Measurements from ENCODE around the gene SLC35E1.

Gene SLC35E1

GRCh38 chr19:16595097-16595496 lies 22.9 kb upstream of the SLC35E1 start:
- Histone ChIP-seq H3K4me3 (ENCODE audit: low read depth, low read length) (no peak overlapping the region), H3K4me1 (ENCODE audit: control insufficient read depth, insufficient read depth, low read length) (peaks cover 7% of the 10 kb centered on the region), H3K9ac (ENCODE audit: low read depth, low read length) (no peak overlapping the region), H3K27me3 (ENCODE audit: control insufficient read depth, insufficient read depth, low read length) (no peaks in the 10 kb centered on the region), H3K9me3 (ENCODE audit: control insufficient read depth, insufficient read depth, low read length) (no peaks in the 10 kb centered on the region), H3K36me3 (ENCODE audit: control insufficient read depth, insufficient read depth, low read length) (no peaks in the 10 kb centered on the region)

DNA sequence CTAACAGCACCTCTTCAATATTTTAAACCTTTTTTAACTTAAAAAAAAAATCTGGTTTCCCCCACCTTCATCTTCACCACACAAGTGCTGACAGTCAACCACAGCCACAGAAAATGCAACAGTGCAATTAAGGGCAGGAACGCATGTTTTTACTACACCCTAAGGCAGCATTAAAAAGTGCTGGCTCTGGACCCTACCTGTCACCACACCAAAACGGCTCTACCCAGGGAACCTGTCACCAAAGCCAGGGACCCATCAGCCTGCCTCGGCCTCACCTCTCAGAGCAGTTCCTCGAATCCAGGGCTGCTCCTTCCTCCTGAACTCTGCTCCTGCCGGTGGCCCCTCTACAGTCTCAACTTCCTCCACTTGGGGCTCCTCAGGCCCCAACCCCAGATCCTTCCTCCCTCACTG lies 22.5 kb upstream of the SLC35E1 start:
- no peak overlapping the region for H3K9ac ChIP-seq (ENCODE audit: low read depth, low read length)
- H3K4me1 ChIP-seq (ENCODE audit: control insufficient read depth, insufficient read depth, low read length) = peaks cover 7% of the 10 kb centered on the region
- H3K4me3 ChIP-seq (ENCODE audit: low read depth, low read length) = no peak overlapping the region
- H3K27me3 ChIP-seq (ENCODE audit: control insufficient read depth, insufficient read depth, low read length) = no peaks in the 10 kb centered on the region
- no peaks in the 10 kb centered on the region for H3K9me3 ChIP-seq (ENCODE audit: control insufficient read depth, insufficient read depth, low read length)
- H3K36me3 ChIP-seq (ENCODE audit: control insufficient read depth, insufficient read depth, low read length) = no peaks in the 10 kb centered on the region

GRCh38 chr19:16594131-16594586 lies 21.9 kb upstream of the SLC35E1 start:
- no peaks in the 10 kb centered on the region for H3K9me3 ChIP-seq (ENCODE audit: control insufficient read depth, insufficient read depth, low read length)
- no peak overlapping the region for H3K4me3 ChIP-seq (ENCODE audit: low read depth, low read length)
- peaks cover under 1% of the 10 kb centered on the region for H3K36me3 ChIP-seq (ENCODE audit: control insufficient read depth, insufficient read depth, low read length)
- no peaks in the 10 kb centered on the region for H3K27me3 ChIP-seq (ENCODE audit: control insufficient read depth, insufficient read depth, low read length)
- H3K4me1 ChIP-seq (ENCODE audit: control insufficient read depth, insufficient read depth, low read length) = peaks cover 7% of the 10 kb centered on the region
- no peak overlapping the region for H3K9ac ChIP-seq (ENCODE audit: low read depth, low read length)

GRCh38 chr19:16593181-16593580 lies 21.0 kb upstream of the SLC35E1 start:
- H3K4me3 ChIP-seq (ENCODE audit: low read depth, low read length) = no peak overlapping the region
- peaks cover 3% of the 10 kb centered on the region for H3K36me3 ChIP-seq (ENCODE audit: control insufficient read depth, insufficient read depth, low read length)
- peaks cover 14% of the 10 kb centered on the region for H3K4me1 ChIP-seq (ENCODE audit: control insufficient read depth, insufficient read depth, low read length)
- no peaks in the 10 kb centered on the region for H3K9me3 ChIP-seq (ENCODE audit: control insufficient read depth, insufficient read depth, low read length)
- H3K27me3 ChIP-seq (ENCODE audit: control insufficient read depth, insufficient read depth, low read length) = no peaks in the 10 kb centered on the region
- no peak overlapping the region for H3K9ac ChIP-seq (ENCODE audit: low read depth, low read length)

DNA sequence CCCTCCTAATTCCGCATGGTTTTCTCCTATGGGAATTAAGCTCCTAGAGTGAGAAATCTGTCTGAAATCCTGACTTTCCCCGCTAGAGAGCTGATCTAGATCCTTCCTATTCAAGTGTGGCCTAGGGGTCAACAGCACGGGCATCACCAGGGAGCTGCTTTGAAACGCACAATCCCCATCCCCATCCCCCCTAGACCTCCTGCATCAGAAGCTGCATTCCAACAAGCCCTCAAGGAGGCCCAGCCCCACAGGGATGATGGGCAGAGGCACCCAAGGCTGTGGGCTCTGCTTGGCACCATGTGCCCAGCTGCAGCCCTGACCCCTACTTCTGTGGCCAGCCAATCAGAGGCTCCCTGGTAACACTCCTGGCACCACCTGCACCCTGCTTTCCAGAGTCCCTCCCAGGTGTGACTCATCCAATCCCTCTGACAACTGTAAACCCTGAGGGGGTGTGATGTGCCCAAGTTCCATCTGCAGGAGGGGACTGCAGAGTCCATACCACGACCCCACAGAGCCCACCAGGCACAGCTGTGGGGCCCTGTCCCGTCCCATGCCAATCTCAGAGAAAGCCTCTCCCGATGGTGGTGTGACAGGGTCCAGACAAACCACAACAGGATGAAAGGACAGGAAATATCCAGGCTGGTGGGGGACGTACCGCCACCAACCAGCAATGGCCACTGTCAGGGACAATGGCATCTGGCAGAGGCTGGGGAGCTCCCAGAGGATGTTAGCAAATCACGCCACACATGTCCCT lies 19.8 kb upstream of the SLC35E1 start:
- H3K9ac ChIP-seq (ENCODE audit: low read depth, low read length) = no peak overlapping the region
- peaks cover 25% of the 10 kb centered on the region for H3K4me1 ChIP-seq (ENCODE audit: control insufficient read depth, insufficient read depth, low read length)
- no peaks in the 10 kb centered on the region for H3K9me3 ChIP-seq (ENCODE audit: control insufficient read depth, insufficient read depth, low read length)
- no peaks in the 10 kb centered on the region for H3K27me3 ChIP-seq (ENCODE audit: control insufficient read depth, insufficient read depth, low read length)
- H3K4me3 ChIP-seq (ENCODE audit: low read depth, low read length) = no peak overlapping the region
- peaks cover 3% of the 10 kb centered on the region for H3K36me3 ChIP-seq (ENCODE audit: control insufficient read depth, insufficient read depth, low read length)

DNA sequence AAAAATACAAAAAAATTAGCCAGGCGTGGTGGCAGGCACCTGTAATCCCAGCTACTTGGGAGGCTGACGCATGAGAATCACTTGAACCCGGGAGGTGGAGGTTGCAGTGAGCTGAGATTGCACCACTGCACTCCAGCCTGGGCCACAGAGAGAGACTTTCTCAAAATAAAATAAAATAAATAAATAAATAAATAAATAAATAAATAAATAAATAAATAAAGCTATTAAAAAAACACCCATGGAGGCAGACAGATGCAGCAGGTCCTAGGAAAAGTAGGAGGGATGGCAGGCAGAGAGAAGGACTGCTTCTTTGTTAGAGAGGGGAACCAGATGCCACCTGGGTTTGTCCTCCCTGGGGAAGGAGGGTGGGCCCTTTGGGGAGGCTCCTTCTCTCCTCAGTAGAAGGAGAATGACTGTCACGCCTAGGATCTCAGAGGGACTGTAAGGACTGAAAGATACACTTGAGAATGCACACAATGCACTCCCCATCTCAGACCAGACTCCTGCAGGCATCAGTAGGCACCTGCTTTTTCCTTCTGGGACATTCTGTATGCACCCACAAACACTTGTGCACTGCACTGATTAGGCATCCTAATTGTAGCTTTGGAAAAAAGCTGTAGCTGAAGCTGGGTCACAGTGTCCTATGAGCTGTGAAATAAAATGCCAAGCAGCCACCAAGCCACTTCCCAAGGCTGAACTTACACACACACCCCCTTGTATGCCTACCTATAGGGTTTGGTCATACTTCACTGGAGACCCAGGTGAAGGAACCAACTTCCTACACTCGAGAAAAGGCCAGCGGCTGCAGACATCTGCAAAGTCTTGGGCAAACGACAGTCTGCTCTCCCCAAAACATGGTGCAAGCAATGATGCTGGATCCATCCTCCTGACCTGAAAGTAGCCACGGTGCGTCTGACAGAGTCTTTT lies 18.9 kb upstream of the SLC35E1 start:
- Histone ChIP-seq H3K9ac (ENCODE audit: low read depth, low read length) (no peak overlapping the region), H3K27me3 (ENCODE audit: control insufficient read depth, insufficient read depth, low read length) (no peaks in the 10 kb centered on the region), H3K4me3 (ENCODE audit: low read depth, low read length) (no peak overlapping the region), H3K4me1 (ENCODE audit: control insufficient read depth, insufficient read depth, low read length) (peaks cover 27% of the 10 kb centered on the region), H3K36me3 (ENCODE audit: control insufficient read depth, insufficient read depth, low read length) (peaks cover 3% of the 10 kb centered on the region), H3K9me3 (ENCODE audit: control insufficient read depth, insufficient read depth, low read length) (no peaks in the 10 kb centered on the region)

- no peak overlapping the region for H3K9ac ChIP-seq (ENCODE audit: low read depth, low read length)
- no peaks in the 10 kb centered on the region for H3K27me3 ChIP-seq (ENCODE audit: control insufficient read depth, insufficient read depth, low read length)
- H3K36me3 ChIP-seq (ENCODE audit: control insufficient read depth, insufficient read depth, low read length) = peaks cover 3% of the 10 kb centered on the region
- no peaks in the 10 kb centered on the region for H3K9me3 ChIP-seq (ENCODE audit: control insufficient read depth, insufficient read depth, low read length)
- no peak overlapping the region for H3K4me3 ChIP-seq (ENCODE audit: low read depth, low read length)
- H3K4me1 ChIP-seq (ENCODE audit: control insufficient read depth, insufficient read depth, low read length) = peaks cover 32% of the 10 kb centered on the region
Observed at GRCh38 chr19:16589917-16590316, 17.7 kb upstream of the SLC35E1 start.

DNA sequence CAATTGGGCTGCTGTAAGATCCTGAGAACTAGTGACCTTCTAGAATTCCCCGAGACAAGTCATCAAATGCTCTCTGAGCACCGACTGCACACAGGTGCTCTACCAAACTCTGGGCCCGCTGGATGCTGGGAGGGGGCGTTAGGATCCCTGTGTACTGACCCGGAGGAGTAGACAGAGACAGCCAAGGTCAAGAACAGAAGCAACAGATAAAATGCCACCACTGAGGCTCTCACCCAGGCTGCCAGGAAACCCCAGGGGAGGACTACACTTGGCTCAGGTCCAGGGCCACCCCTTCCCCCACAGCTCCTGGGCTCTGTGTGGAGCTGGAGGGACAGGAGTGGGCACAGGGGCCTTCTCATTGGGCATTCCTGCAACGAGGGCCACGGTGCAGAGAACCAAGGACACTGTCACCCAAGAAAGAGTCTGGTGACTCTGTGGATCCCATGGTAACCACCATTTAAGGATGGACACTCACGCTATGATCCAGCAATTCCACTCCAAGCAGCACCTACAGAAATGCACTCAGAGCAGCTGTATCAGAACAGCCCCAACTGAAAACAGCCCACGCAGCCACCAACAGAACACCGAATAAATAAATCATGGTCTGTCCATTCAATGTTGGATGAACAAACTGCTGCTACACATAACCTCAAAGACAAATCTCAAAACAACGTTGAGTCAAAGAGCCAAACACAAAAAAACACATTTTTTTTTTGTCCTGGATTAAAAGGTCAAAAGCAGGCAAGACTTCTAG lies 16.8 kb upstream of the SLC35E1 start:
- peaks cover 39% of the 10 kb centered on the region for H3K4me1 ChIP-seq (ENCODE audit: control insufficient read depth, insufficient read depth, low read length)
- no peaks in the 10 kb centered on the region for H3K27me3 ChIP-seq (ENCODE audit: control insufficient read depth, insufficient read depth, low read length)
- H3K9me3 ChIP-seq (ENCODE audit: control insufficient read depth, insufficient read depth, low read length) = no peaks in the 10 kb centered on the region
- peaks cover 3% of the 10 kb centered on the region for H3K36me3 ChIP-seq (ENCODE audit: control insufficient read depth, insufficient read depth, low read length)
- H3K9ac ChIP-seq (ENCODE audit: low read depth, low read length) = no peak overlapping the region
- no peak overlapping the region for H3K4me3 ChIP-seq (ENCODE audit: low read depth, low read length)

DNA sequence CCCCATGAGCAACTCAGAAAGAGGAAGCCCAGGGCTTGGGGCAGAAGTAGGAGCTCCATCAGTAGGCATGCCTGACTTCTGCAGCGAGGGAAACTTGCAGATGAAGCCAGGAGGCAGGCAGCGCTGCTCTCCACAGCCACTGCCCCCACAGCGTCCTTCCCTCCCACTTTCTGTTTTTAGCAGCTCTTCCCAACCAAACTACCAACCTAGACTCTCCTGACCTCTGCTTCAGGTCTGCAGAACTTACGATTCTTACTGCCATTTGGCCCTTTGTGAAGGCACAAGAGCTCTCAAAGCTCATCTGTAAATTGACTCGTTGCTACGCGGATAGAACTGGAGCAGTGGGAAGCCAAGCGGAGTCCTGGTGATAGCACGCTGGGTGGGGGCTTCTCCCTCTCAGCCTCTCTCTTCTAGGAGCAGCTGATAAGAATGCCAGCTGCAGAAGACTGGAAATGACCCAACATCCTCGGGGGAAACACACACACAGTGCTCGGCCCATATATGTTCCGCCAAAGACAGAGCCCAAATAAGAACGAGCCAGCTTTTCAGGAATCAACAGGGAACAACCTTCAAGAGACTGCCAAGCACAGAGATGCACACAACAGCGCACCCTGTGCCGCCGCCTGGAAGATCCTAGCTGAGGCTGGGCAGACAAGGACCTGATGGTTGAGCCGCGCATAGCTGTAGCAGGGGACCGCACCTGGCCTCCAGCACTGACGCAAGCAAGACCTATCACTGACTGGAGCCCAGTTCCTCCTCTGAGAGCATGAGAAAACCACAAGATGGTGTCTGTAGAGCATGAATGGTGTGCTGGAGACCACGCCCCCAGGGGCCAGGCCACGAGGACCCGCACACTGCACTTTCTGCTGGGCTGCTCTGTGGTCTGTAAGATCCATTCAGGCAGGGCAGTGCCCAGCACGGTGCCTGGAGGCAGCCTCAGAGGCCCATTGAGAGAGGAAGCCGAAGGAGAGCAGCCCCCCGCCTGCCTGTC lies 15.9 kb upstream of the SLC35E1 start:
- Histone ChIP-seq H3K9me3 (ENCODE audit: control insufficient read depth, insufficient read depth, low read length) (no peaks in the 10 kb centered on the region), H3K4me3 (ENCODE audit: low read depth, low read length) (no peak overlapping the region), H3K36me3 (ENCODE audit: control insufficient read depth, insufficient read depth, low read length) (peaks cover 3% of the 10 kb centered on the region), H3K27me3 (ENCODE audit: control insufficient read depth, insufficient read depth, low read length) (no peaks in the 10 kb centered on the region), H3K4me1 (ENCODE audit: control insufficient read depth, insufficient read depth, low read length) (peaks cover 44% of the 10 kb centered on the region), H3K9ac (ENCODE audit: low read depth, low read length) (no peak overlapping the region)

GRCh38 chr19:16586991-16587832 lies 15.0 kb upstream of the SLC35E1 start:
- peaks cover 43% of the 10 kb centered on the region for H3K4me1 ChIP-seq (ENCODE audit: control insufficient read depth, insufficient read depth, low read length)
- H3K9ac ChIP-seq (ENCODE audit: low read depth, low read length) = no peak overlapping the region

More at GRCh38 chr19:16586991-16587832, 15.0 kb upstream of the SLC35E1 start:
- Histone ChIP-seq H3K27me3 (ENCODE audit: control insufficient read depth, insufficient read depth, low read length) (no peaks in the 10 kb centered on the region), H3K36me3 (ENCODE audit: control insufficient read depth, insufficient read depth, low read length) (peaks cover 3% of the 10 kb centered on the region), H3K4me3 (ENCODE audit: low read depth, low read length) (no peak overlapping the region), H3K9me3 (ENCODE audit: control insufficient read depth, insufficient read depth, low read length) (no peaks in the 10 kb centered on the region)
